Activated T-cell treated with anti-CD3 and anti-CD28 coated beads, Interleukin-2, amount 50 U/mL, for 4 hours (primary cell): ENCODE results near the gene GOSR2. TPM values are rescaled to one million over a fixed set of nuclear protein-coding genes. Genes with fewer than 3 reads are reported as not detected.

Experiments
- ATAC-seq, 2 donors: fragments of 200-7000 bp; cut with Tn5 transposase; one replicate each; pipeline ENCODE4 v1.10.0; 2021
- DNase-seq: peaks from one replicate; pipeline ENCODE4 v3.0.0-alpha.2; 2020
- H3K27me3 Mint-ChIP-seq: one replicate; pipeline ENCODE4 v1.8.0; 2021; ENCODE audit warnings: low read depth, mixed read lengths
- H3K36me3 Mint-ChIP-seq: one replicate; pipeline ENCODE4 v1.8.0; 2022; ENCODE audit warnings: mixed read lengths; ENCODE audit not compliant: insufficient read depth
- H3K4me1 Mint-ChIP-seq: one replicate; pipeline ENCODE4 v1.8.0; 2021; ENCODE audit warnings: low read depth, mixed read lengths
- H3K4me3 Mint-ChIP-seq: one replicate; pipeline ENCODE4 v1.8.0; 2021; ENCODE audit warnings: mild to moderate bottlenecking, moderate library complexity, mixed read lengths
- H3K9me3 Mint-ChIP-seq: one replicate; pipeline ENCODE4 v1.8.0; 2021; ENCODE audit warnings: mixed read lengths
- total RNA-seq, 3 donors: library from RNA; stranded (reverse); gene quantifications; one replicate each; pipeline ENCODE4 v1.2.1, GENCODE V29; 2021

The GOSR2 gene
- 10 to 100 TPM; 66.1 to 69.7 (median 67.0) TPM for total RNA-seq

DNA sequence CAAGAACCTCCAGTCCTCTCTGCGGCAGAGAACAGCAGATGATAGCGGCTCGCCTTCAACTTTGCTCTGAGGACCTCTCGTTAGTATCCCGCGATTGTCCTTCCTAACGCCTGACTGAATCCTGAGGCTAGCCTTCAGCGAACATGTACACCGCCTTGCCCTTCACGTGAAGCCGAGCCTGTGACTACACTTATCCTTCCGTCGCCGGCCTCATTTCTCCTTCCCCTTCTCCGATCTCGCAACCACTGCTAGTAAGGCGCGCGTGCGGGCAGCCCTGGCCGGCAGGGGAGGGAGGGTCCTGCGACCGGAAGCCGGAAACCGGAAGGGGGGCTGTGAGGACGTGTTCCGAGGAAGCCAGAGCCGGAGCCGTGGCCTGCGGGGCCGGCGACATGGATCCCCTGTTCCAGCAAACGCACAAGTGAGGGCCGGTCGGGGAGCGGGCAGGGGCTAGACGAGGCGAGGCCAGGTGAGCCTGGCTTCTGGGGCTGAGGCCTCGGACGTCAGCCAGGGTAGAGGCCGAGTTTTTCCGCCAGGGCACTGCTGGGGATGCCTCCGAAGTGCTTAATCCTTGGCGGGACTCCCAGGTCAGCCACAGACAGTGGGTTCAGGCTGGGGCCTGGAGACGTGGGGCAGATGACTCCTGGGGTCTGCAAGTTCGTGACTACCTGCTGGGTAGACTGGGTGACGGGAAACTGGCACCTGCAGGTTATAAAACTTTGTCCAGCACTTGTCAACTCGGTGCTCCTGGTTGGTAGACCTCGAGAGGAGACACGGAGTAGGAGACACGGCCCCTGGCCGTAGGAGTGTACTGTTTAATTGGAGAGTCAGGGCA is at the start of gene GOSR2:
TSS of gene GOSR2 (plus strand) at position 357 of the 832 bp plus-strand sequence. CDS start at position 390, 33 bp downstream.
- peaks cover 47% of the 10 kb centered on the region for H3K4me1 Mint-ChIP-seq
- DNase-seq (peak; percentile 82), ATAC-seq (peak; percentile 97 to 98)
- H3K27me3 Mint-ChIP-seq = peaks cover 1% of the 10 kb centered on the region
- peak within 1 kb of the TSS; percentile 87 for H3K4me3 Mint-ChIP-seq
- H3K9me3 Mint-ChIP-seq = no peaks in the 10 kb centered on the region
- peaks cover 12% of the 10 kb centered on the region for H3K36me3 Mint-ChIP-seq

DNA sequence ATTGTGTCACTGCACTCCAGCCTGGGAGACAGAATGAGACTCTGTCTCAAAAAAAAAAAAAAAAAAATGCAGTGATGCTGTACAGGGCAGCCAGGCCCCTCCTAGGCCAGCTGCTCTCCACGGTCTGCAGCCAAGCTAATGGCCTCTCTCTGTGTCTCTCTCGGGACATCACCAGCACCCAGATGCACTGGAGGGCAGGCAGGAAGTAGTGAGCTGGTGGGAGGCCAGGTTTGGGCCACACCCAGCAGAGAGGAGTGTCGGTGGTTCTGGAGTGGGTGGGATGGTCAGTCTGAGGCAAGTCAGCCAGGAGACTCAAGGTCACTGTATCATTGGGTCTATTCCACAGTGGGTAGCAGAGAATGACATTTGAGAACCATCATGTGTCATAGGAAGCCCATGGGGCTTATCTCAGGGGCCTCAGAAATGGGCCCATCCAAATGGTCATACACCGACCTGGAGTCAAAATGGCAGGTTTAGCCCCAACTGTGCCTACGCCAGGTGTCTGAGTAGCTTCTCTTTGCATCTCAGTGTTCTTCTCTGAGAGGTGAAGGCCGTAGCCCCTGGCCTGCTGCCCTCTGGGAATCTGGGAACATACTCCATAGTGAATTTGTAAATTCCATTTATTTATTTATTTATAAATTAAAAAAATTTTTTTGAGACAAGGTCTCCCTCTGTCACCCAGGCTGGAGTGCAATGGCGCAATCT is 48.9 kb upstream of the GOSR2 start:
- ATAC-seq = no peak

DNA sequence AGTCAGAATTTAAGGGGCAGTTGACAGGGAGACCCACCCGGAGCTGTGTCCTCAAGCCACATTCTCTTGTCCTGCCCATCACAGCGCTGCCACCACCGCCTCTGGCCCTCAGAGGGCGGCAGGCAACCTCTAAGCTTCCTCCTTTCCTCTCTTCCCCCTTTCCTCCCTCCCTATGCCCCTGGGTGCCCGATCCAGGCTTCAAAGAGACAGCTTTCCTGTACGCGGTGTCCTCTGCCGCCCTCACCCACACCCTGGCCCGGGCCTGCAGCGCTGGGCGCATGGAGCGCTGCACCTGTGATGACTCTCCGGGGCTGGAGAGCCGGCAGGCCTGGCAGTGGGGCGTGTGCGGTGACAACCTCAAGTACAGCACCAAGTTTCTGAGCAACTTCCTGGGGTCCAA is 48.1 kb upstream of the GOSR2 start:
- Mint-ChIP-seq H3K36me3 (no peaks in the 10 kb centered on the region), H3K4me1 (no peaks in the 10 kb centered on the region), H3K9me3 (no peaks in the 10 kb centered on the region), H3K4me3 (no peak overlapping the region), H3K27me3 (no peaks in the 10 kb centered on the region)
- no peak for DNase-seq
- ATAC-seq = no peak

More for the DNA sequence above, 48.9 kb upstream of the GOSR2 start:
- no peaks in the 10 kb centered on the region for H3K36me3 Mint-ChIP-seq
- H3K9me3 Mint-ChIP-seq = no peaks in the 10 kb centered on the region
- DNase-seq = no peak
- no peaks in the 10 kb centered on the region for H3K27me3 Mint-ChIP-seq
- H3K4me1 Mint-ChIP-seq = no peaks in the 10 kb centered on the region
- no peak overlapping the region for H3K4me3 Mint-ChIP-seq

DNA sequence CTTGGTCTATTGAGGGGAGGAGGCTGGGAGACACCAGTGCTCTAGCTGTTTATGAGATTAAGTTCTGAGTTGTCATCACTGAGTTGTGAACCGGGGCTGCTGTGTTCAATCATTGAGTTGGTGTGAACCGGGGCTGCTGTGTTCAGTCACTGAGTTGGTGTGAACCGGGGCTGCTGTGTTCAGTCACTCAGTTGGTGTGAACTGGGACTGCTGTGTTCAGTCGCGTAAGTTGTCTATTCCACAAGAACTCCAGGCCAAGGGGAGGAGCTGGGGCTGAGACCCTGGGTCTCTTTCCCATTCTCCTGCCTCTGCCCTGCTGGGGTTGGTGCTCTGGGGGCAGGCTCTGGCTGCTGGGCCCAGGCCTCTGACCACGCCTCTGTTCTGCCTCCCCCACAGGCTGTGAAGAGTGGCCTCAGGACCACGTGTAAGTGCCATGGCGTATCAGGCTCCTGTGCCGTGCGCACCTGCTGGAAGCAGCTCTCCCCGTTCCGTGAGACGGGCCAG is 47.1 kb upstream of the GOSR2 start:
- no peak overlapping the region for H3K4me3 Mint-ChIP-seq
- no peaks in the 10 kb centered on the region for H3K27me3 Mint-ChIP-seq
- no peaks in the 10 kb centered on the region for H3K9me3 Mint-ChIP-seq
- H3K4me1 Mint-ChIP-seq = no peaks in the 10 kb centered on the region
- H3K36me3 Mint-ChIP-seq = no peaks in the 10 kb centered on the region
- DNase-seq (no peak), ATAC-seq (no peak)

DNA sequence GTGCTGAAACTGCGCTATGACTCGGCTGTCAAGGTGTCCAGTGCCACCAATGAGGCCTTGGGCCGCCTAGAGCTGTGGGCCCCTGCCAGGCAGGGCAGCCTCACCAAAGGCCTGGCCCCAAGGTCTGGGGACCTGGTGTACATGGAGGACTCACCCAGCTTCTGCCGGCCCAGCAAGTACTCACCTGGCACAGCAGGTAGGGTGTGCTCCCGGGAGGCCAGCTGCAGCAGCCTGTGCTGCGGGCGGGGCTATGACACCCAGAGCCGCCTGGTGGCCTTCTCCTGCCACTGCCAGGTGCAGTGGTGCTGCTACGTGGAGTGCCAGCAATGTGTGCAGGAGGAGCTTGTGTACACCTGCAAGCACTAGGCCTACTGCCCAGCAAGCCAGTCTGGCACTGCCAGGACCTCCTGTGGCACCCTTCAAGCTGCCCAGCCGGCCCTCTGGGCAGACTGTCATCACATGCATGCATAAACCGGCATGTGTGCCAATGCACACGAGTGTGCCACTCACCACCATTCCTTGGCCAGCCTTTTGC is 46.5 kb upstream of the GOSR2 start:
- Mint-ChIP-seq H3K4me1 (no peaks in the 10 kb centered on the region), H3K9me3 (no peaks in the 10 kb centered on the region), H3K4me3 (no peak overlapping the region), H3K36me3 (no peaks in the 10 kb centered on the region), H3K27me3 (no peaks in the 10 kb centered on the region)
- DNase-seq = no peak
- ATAC-seq = peak in 1 of 2 donors; percentile 14

DNA sequence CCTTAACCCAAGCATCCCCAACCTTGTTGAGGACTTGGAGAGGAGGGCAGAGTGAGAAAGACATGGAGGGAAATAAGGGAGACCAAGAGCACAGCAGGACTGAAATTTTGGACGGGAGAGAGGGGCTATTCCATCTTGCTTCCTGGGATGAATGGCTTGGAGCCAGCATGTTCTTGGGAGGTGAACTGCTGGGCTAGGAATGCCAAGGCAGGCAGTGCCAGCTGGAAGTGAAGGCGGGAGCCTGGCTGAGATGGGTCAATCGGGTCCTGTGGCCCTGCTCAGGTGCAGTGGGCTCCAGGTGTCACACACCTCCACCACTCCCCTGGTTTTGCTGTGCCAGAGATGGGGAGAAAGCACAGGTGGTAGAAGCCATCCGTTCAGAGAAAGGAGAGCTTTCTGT is 46.0 kb upstream of the GOSR2 start:
- ATAC-seq (no peak), DNase-seq (no peak)
- Mint-ChIP-seq H3K4me1 (no peaks in the 10 kb centered on the region), H3K36me3 (no peaks in the 10 kb centered on the region), H3K4me3 (no peak overlapping the region), H3K27me3 (no peaks in the 10 kb centered on the region), H3K9me3 (no peaks in the 10 kb centered on the region)

DNA sequence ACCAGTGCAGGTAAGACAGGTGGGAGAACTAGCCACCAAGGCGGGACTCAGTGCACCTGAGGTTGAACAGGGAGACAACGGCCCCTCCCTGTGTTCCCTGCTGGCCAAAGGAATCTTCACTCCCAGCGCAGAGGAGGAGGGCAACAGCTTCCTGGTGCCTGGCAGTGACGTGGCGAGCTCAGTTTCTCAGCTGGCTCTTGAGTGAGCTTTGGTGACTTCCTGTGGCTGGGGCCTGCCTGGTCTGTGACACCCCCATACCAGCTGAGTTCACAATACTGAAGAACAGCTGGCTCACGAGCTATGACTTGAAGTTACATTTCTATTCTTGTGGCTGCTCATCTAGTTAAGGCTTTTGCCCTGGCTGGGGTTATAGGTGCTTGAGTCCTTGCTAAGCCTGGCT is 45.5 kb upstream of the GOSR2 start:
- Mint-ChIP-seq H3K9me3 (no peaks in the 10 kb centered on the region), H3K36me3 (no peaks in the 10 kb centered on the region), H3K27me3 (no peaks in the 10 kb centered on the region), H3K4me3 (no peak overlapping the region), H3K4me1 (no peaks in the 10 kb centered on the region)
- ATAC-seq (no peak), DNase-seq (no peak)

DNA sequence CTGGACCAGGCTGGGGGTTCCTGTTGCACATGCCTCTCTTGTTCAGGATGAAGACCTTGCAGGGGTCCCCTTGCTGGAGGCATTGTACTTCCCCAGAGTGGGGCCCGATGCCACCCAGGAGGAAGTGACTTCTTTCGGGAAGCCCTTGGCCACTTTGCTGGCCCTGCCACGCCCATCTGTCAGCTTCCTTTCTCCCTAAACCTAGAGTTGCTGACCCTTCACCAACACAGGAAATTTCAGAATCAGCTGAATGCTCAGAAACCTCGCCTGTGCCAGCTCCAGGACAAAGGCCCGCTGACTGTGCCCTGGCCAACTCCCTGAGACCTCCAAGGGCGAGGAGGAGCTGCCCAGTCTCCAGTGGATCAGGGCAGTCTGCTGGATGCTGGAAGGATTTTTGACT is 44.9 kb upstream of the GOSR2 start:
- Mint-ChIP-seq H3K27me3 (no peaks in the 10 kb centered on the region), H3K36me3 (no peaks in the 10 kb centered on the region), H3K9me3 (no peaks in the 10 kb centered on the region), H3K4me1 (no peaks in the 10 kb centered on the region), H3K4me3 (no peak overlapping the region)
- ATAC-seq (no peak), DNase-seq (no peak)

DNA sequence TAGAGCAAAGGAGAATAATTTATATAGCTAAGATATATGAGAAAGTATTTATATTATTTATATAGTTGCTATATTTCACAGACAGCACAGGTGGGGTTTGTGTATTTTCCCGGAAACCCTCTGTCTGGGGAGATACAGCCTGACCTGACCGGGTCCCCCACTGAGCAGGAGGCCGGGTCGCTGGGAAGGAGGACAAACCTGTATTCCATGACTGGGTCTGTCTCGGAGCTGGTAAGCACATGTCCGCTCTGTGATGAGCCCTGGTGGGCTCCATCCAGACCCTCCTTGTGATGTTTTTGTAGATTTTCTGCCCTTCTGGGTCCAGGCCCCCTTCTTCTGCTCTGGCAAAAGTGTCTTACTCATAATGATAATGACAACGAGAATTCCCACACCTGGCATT is 43.9 kb upstream of the GOSR2 start:
- Mint-ChIP-seq H3K27me3 (no peaks in the 10 kb centered on the region), H3K9me3 (no peaks in the 10 kb centered on the region), H3K4me3 (no peak overlapping the region), H3K36me3 (no peaks in the 10 kb centered on the region), H3K4me1 (no peaks in the 10 kb centered on the region)
- ATAC-seq = no peak
- DNase-seq = no peak

DNA sequence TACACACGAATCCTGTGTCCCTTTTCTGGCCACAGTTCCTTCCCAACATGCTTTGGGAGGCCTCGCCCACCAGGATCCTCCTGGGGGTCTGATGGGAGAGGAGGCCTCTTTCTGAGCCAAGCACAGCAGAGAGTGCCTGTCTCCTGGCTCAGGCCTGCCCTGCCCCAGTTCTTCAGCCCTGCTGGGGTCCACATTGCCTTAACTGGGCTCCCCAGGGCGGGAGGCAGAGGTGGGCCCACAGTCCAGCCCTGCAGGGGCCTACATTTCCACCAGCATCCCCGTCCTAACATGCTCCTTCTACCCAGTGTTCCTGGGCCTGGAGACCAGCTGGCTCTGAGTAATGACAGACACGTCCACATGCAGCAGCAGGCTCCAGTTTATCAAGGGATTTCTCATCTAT is 41.9 kb upstream of the GOSR2 start:
- DNase-seq (no peak), ATAC-seq (no peak)
- Mint-ChIP-seq H3K9me3 (no peaks in the 10 kb centered on the region), H3K4me3 (no peak overlapping the region), H3K4me1 (no peaks in the 10 kb centered on the region), H3K27me3 (peaks cover 7% of the 10 kb centered on the region), H3K36me3 (no peaks in the 10 kb centered on the region)

DNA sequence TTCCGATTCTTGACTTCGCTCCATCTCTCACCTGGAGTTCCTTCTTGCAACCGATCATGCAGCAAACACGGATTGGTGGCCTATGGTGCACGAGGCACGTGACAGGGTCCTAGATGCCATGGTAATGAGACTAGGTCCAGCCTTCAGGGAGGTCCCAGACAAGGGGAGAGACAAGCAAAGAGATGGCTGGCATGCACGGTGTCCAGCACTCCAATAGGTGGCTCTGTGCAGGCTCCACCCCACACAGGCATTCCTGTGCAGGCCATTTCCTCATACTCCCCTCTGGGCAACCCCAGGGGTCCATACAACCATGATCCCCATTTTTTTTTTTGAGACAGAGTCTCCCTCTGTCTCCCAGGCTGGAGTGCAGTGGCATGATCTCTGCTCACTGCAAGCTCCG is 40.3 kb upstream of the GOSR2 start:
- Mint-ChIP-seq H3K9me3 (no peaks in the 10 kb centered on the region), H3K36me3 (no peaks in the 10 kb centered on the region)
- no peak for ATAC-seq

DNA sequence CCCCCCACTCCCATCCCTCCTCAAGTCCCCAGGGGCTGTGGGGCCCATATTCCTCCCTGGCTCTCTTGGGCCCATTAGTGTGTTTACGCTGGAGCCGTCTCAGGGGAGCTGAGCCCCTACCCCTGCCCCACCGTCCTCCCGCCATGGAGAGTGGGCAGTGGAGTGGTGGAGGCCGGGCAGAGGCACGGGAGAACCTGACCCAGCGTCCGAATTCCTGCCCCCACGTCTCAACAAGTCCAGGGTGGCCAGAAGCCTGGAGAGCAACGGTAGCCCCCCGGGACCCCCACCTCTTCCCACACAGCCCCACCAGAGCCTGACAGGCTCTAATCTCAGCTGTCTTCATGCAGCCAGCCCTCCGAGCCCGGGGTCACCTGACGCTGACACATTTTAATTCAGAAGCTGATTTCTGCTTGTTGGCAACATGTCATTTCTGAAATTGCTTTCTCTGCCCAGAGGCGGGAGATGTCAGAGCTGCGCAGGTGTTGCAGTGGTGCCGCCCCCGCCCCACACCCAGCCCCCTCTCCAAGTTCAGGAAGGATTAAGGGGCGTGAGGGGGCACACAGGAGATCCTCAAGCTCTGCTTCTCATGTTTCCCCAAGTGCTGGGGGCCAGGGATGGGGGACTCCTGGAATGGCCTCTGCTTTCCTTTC is 39.0 kb upstream of the GOSR2 start:
- no peaks in the 10 kb centered on the region for H3K9me3 Mint-ChIP-seq
- H3K36me3 Mint-ChIP-seq = no peaks in the 10 kb centered on the region
- peaks cover 8% of the 10 kb centered on the region for H3K27me3 Mint-ChIP-seq
- ATAC-seq (no peak), DNase-seq (no peak)
- H3K4me3 Mint-ChIP-seq = no peak overlapping the region
- no peaks in the 10 kb centered on the region for H3K4me1 Mint-ChIP-seq

More for the DNA sequence above, 40.3 kb upstream of the GOSR2 start:
- H3K4me3 Mint-ChIP-seq = no peak overlapping the region
- no peaks in the 10 kb centered on the region for H3K4me1 Mint-ChIP-seq
- no peak for DNase-seq
- H3K27me3 Mint-ChIP-seq = peaks cover 7% of the 10 kb centered on the region

DNA sequence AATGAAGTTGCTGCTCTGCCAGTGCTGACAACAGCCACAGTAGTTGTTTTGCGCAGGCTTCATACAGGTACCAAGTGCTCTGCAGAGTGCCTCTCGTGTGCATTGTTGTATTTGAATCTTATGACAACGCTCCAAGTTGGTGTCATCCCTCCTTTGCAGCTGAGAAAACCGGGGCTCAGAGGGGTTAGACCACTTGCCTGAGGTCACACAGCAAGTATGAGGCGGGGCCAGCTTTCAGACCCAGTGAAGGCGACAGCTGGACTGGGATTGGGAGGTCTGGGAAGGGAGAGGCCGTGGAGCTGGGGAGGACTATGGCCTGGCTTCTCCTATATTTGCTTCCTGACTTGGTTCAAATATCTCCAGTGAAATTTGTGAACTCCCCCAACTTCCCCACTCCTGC is 38.4 kb upstream of the GOSR2 start:
- H3K27me3 Mint-ChIP-seq = peaks cover 8% of the 10 kb centered on the region
- no peaks in the 10 kb centered on the region for H3K36me3 Mint-ChIP-seq
- no peak overlapping the region for H3K4me3 Mint-ChIP-seq
- DNase-seq = no peak
- H3K9me3 Mint-ChIP-seq = no peaks in the 10 kb centered on the region
- ATAC-seq = no peak
- no peaks in the 10 kb centered on the region for H3K4me1 Mint-ChIP-seq
